K562 (cell line): ENCODE data around the gene STRA6. TPM values are rescaled to one million over a fixed set of nuclear protein-coding genes. Genes with fewer than 3 reads are reported as not detected.

Experiments
- ATAC-seq: fragments of 200-7000 bp; cut with Tn5 transposase; 3 replicates; pipeline ENCODE4 v1.9.1; 2020; ENCODE audit warnings: moderate library complexity
- BruUV-seq: library from RNA; stranded (reverse); fragments of 400-500 nt; replicated peaks from 2 replicates; lab custom pipeline; 2021; lab: Mats Ljungman, UMichigan
- CTCF ChIA-PET: fragments of 300-600 bp; formaldehyde crosslinking; extraction: SDS; loops from one replicate; lab custom pipeline; 2021; ENCODE audit warnings: low intra/inter-chr PET ratio; lab: Yijun Ruan, JAX
- POLR2A ChIA-PET: fragments of 300-600, 350-650 bp; sonication (Branson Sonifier 250); formaldehyde crosslinking; extraction: SDS; loops from one replicate; lab custom pipeline; 2021; ENCODE audit warnings: antibody characterized with exemption, inconsistent platforms; lab: Yijun Ruan, JAX
- DNase-seq, 4 experiments: peaks; one replicate each; pipeline versions ENCODE4 v3.0.0 to v3.0.0-alpha.2; 2011 to 2018; ENCODE audit warnings: low spot score in 3 of 4, mixed read lengths in 3 of 4; ENCODE audit errors: extremely low read depth in 1 of 4
- FAIRE-seq: peaks from 2 replicates; lab custom pipeline; 2011; peaks lifted over from hg19 to GRCh38; lab: Jason Lieb, UNC
- H2AFZ ChIP-seq: 2 replicates; pipeline ENCODE4 v1.6.0; 2011; ENCODE audit warnings: low read depth, low read length, control low read depth, inconsistent platforms
- H3K27ac ChIP-seq: fragments of 200-600 bp; 3 replicates; pipeline ENCODE4 v1.8.0; 2011; ENCODE audit warnings: low read depth, mild to moderate bottlenecking, control low read depth, inconsistent platforms, low read length, moderate library complexity, mixed read lengths; ENCODE audit errors: extremely low read depth
- H3K27me3 ChIP-seq, 2 experiments: fragments of 300-600 bp in 1 of 2; 2 replicates in 1 of 2; 3 replicates in 1 of 2; pipeline versions ENCODE4 v1.6.0 to v1.8.0; 2011; ENCODE audit warnings: inconsistent platforms in 2 of 2, low read length in 2 of 2, mild to moderate bottlenecking in 1 of 2, mixed read lengths in 1 of 2, moderate library complexity in 1 of 2; ENCODE audit not compliant: control insufficient read depth in 2 of 2, insufficient read depth in 2 of 2
- H3K36me3 ChIP-seq: fragments of 300-600 bp; 3 replicates; pipeline ENCODE4 v1.8.0; 2011; ENCODE audit warnings: mild to moderate bottlenecking, low read length, inconsistent platforms; ENCODE audit not compliant: control insufficient read depth, insufficient read depth
- H3K4me1 ChIP-seq, 2 experiments: fragments of 200-600 bp in 1 of 2; replicated peaks in 1 of 2; 2 replicates in 1 of 2; 3 replicates in 1 of 2; pipeline versions ENCODE4 v1.5.1 to v1.8.0; 2011; ENCODE audit warnings: inconsistent platforms in 2 of 2, low read length in 2 of 2, mild to moderate bottlenecking in 1 of 2, mixed read lengths in 1 of 2, moderate library complexity in 1 of 2; ENCODE audit not compliant: control insufficient read depth in 2 of 2, insufficient read depth in 2 of 2
- H3K4me2 ChIP-seq: 2 replicates; pipeline ENCODE4 v1.6.1; 2011; ENCODE audit warnings: low read length, control low read depth, inconsistent platforms, mixed read lengths; ENCODE audit not compliant: insufficient read depth
- H3K4me3 ChIP-seq: fragments of 200-600 bp; sonication (generic), shearing (Covaris generic); 2 replicates; pipeline ENCODE4 v1.5.1; 2016; ENCODE audit warnings: control low read depth, inconsistent platforms
- H3K79me2 ChIP-seq: fragments of 200-600 bp; 3 replicates; pipeline ENCODE4 v1.8.0; 2011; ENCODE audit warnings: low read length, inconsistent platforms; ENCODE audit not compliant: control insufficient read depth, insufficient read depth
- H3K9ac ChIP-seq, 2 experiments: 2 replicates each; pipeline versions ENCODE4 v1.6.0 to v1.6.1; 2011; ENCODE audit warnings: low read depth in 2 of 2, low read length in 2 of 2, control low read depth in 1 of 2, inconsistent platforms in 1 of 2, mild to moderate bottlenecking in 1 of 2, mixed read lengths in 1 of 2; ENCODE audit not compliant: insufficient read depth in 1 of 2
- H3K9me1 ChIP-seq: one replicate; pipeline ENCODE4 v1.6.0; 2011; ENCODE audit warnings: inconsistent platforms, mild to moderate bottlenecking, low read length, moderate library complexity; ENCODE audit not compliant: control insufficient read depth, insufficient read depth
- H3K9me3 ChIP-seq: replicated peaks from 2 replicates; pipeline ENCODE4 v1.5.1; 2011; ENCODE audit warnings: low read depth, low read length, inconsistent platforms; ENCODE audit not compliant: control insufficient read depth, insufficient read depth
- H4K20me1 ChIP-seq: replicated peaks from 2 replicates; pipeline ENCODE4 v1.6.1; 2011; ENCODE audit warnings: low read length, inconsistent platforms, mixed read lengths; ENCODE audit not compliant: control insufficient read depth, insufficient read depth
- FOXA3 ChIP-seq, 2 experiments: fragments of 450-650 bp in 1 of 2; sonication (generic) in 1 of 2; formaldehyde crosslinking; IDR thresholded peaks in 1 of 2; conservative IDR thresholded peaks in 1 of 2; 2 replicates each; pipeline versions ENCODE4 v1.4.0 to v1.8.0; 2020 to 2022; ENCODE audit warnings: mild to moderate bottlenecking in 2 of 2, missing genetic modification reagents in 1 of 2
- ZBTB40 ChIP-seq, 2 experiments: fragments of 450-650 bp in 1 of 2; sonication (generic) in 1 of 2; formaldehyde crosslinking in 1 of 2; IDR thresholded peaks; 2 replicates each; pipeline versions ENCODE4 v1.7.1 to v1.9.0; 2016 to 2022; ENCODE audit warnings: inconsistent platforms in 1 of 2, mild to moderate bottlenecking in 1 of 2, missing genetic modification reagents in 1 of 2
- WGBS: fragments of 100-300 bp; shearing (Covaris generic); methylation state at CpG from one replicate; pipeline ENCODE4 v1.1.6; 2016; ENCODE audit warnings: low coverage, mixed read lengths; ENCODE audit not compliant: insufficient coverage; ENCODE audit errors: missing lambda C conversion rate; 5-methylcytosine and 5-hydroxymethylcytosine counted together
- in situ Hi-C: fragments of 300-500 bp; cut with MboI; formaldehyde crosslinking; loops from 4 replicates; pipeline ENCODE4 v1.15.0; 2018; ENCODE audit warnings: inconsistent platforms, mixed read lengths
- intact Hi-C: fragments of 100-400 bp; cut with micrococcal nuclease; formaldehyde crosslinking; loops from 2 replicates; pipeline ENCODE4 v1.14.2; 2022
- polyA plus RNA-seq, 8 experiments: library from polyadenylated mRNA; depleted of rRNA in 4 of 8; stranded (reverse) in 5 of 8; unstranded in 3 of 8; fragments of >200 nt; fragmentation: Nextera tagmentation in 2 of 8; fragmentation: Illumina TruSeq in 1 of 8; extraction: Ambion mirVana in 2 of 8; extraction: Trizol in 1 of 8; gene quantifications; 2 replicates each; pipeline versions ENCODE4 v1.2.1 to v1.2.3, GENCODE V29; 2011 to 2014; ENCODE audit warnings: inconsistent platforms in 1 of 8, missing spikeins in 1 of 8
- total RNA-seq, 7 experiments: library from RNA; depleted of rRNA in 6 of 7; stranded (reverse); fragments of >200 nt in 6 of 7; fragmentation: Illumina TruSeq in 2 of 7; extraction: Trizol in 2 of 7; gene quantifications; 2 replicates each; pipeline versions ENCODE4 v1.2.1 to v1.2.3, GENCODE V29; 2011 to 2021; ENCODE audit warnings: low replicate concordance in 1 of 7

STRA6 gene
- total and polyA plus RNA-seq, 9 of the 15 experiments (the other 6 are each of a cell fraction or from before 2014, with no cell fraction given): 0.04 to 2.0 (median 0.43) TPM; not detected in 2

GRCh38 chr15:74179983-74180880 is 22.4 kb downstream of the STRA6 start:
- Histone ChIP-seq H3K9me3 (no peaks in the 10 kb centered on the region), H3K9me1 (no peaks in the 10 kb centered on the region), H3K79me2 (no peaks in the 10 kb centered on the region), H3K4me2 (no peak overlapping the region), H4K20me1 (peaks cover 12% of the 10 kb centered on the region), H3K27ac (no peak overlapping the region), H3K4me1 (peaks cover 0 to 13% of the 10 kb centered on the region in 2 experiments; a peak in 1 of 5 replicates), H3K27me3 (peaks cover 11 to 50% of the 10 kb centered on the region in 2 experiments; a peak in 4 of 5 replicates), H3K4me3 (no peak overlapping the region), H3K9ac (peak overlapping the region in 1 of 2 experiments; percentile 9; a peak in 1 of 4 replicates), H3K36me3 (no peaks in the 10 kb centered on the region), H2AFZ (no peak overlapping the region)
- ChIA-PET CTCF (no interaction called here), POLR2A (interaction anchor here (0.6 kb wide), 1 partner anchor 15 kb away, joined by 3 read pairs; no protein-coding TSS in a partner anchor)
- WGBS: 2% methylated on average over 17 of the region's 17 CpGs
- DNase-seq: no peak
- no peak for FAIRE-seq
- intact Hi-C loops (no loop called here), in situ Hi-C loops (no loop called here)
- BruUV-seq: no TSS peak
- TF ChIP-seq ZBTB40 (IDR thresholded peaks at IDR 0.05) (no peak), ZBTB40 (CRISPR knock-in tag; IDR thresholded peaks at IDR 0.05) (no peak), FOXA3 (CRISPR knock-in tag; conservative IDR thresholded peaks at IDR 0.05 in 1 of 2, IDR thresholded peaks at IDR 0.05 in 1 of 2) (peak in 1 of 2 experiments; percentile 54; a peak in 1 of 4 replicates)
- ATAC-seq: no peak
